MM.1S (cell line): Measurements from ENCODE around the gene IFI30.

ENCODE experiments used
- DNase-seq: peaks from one replicate; pipeline ENCODE4 v3.0.0-alpha.2; 2015
- H2AFZ ChIP-seq: fragments of 300-600 bp; sonication (generic); 2 replicates; pipeline ENCODE4 v1.6.0; 2016; ENCODE audit warnings: antibody characterized with exemption, low read length
- H3F3A ChIP-seq: fragments of 300-600 bp; sonication (generic); 2 replicates; pipeline ENCODE4 v1.6.1; 2016; ENCODE audit warnings: mild to moderate bottlenecking, antibody characterized with exemption, low read length, moderate library complexity, mixed read lengths; ENCODE audit not compliant: insufficient read depth
- H3K27ac ChIP-seq: fragments of 300-600 bp; sonication (generic); 2 replicates; pipeline ENCODE4 v1.5.1; 2016; ENCODE audit warnings: mild to moderate bottlenecking, low read length
- H3K27me3 ChIP-seq: fragments of 300-600 bp; sonication (generic); replicated peaks from 2 replicates; pipeline ENCODE4 v1.6.0; 2016; ENCODE audit warnings: low read length; ENCODE audit not compliant: insufficient read depth
- H3K36me3 ChIP-seq: fragments of 300-600 bp; sonication (generic); replicated peaks from 2 replicates; pipeline ENCODE4 v1.6.1; 2016; ENCODE audit warnings: mild to moderate bottlenecking, low read length, mixed read lengths; ENCODE audit not compliant: insufficient read depth
- H3K4me1 ChIP-seq: fragments of 300-600 bp; sonication (generic); 2 replicates; pipeline ENCODE4 v1.6.1; 2016; ENCODE audit warnings: low read length, mixed read lengths
- H3K4me2 ChIP-seq: fragments of 300-600 bp; sonication (generic); 2 replicates; pipeline ENCODE4 v1.6.0; 2016; ENCODE audit warnings: low read depth, low read length
- H3K4me3 ChIP-seq: fragments of 300-600 bp; sonication (generic); 2 replicates; pipeline ENCODE4 v1.5.1; 2016; ENCODE audit warnings: low read length, mixed read lengths
- H3K79me2 ChIP-seq: fragments of 300-600 bp; sonication (generic); 2 replicates; pipeline ENCODE4 v1.6.1; 2016; ENCODE audit warnings: mixed run types, low read length, mixed read lengths
- H3K9ac ChIP-seq: fragments of 300-600 bp; sonication (generic); 2 replicates; pipeline ENCODE4 v1.6.1; 2016; ENCODE audit warnings: low read length, mixed read lengths
- H3K9me2 ChIP-seq: fragments of 300-600 bp; sonication (generic); replicated peaks from 2 replicates; pipeline ENCODE4 v1.6.1; 2016; ENCODE audit warnings: mild to moderate bottlenecking, low read length, mixed read lengths; ENCODE audit not compliant: insufficient read depth
- H3K9me3 ChIP-seq: fragments of 300-600 bp; sonication (generic); replicated peaks from 2 replicates; pipeline ENCODE4 v1.6.1; 2016; ENCODE audit warnings: mild to moderate bottlenecking, low read length, mixed read lengths; ENCODE audit not compliant: insufficient read depth
- H4K20me1 ChIP-seq: fragments of 300-600 bp; sonication (generic); 2 replicates; pipeline ENCODE4 v1.6.1; 2016; ENCODE audit warnings: mild to moderate bottlenecking, low read length, moderate library complexity, mixed read lengths; ENCODE audit not compliant: insufficient read depth
- EZH2 ChIP-seq: fragments of 300-600 bp; sonication (generic); optimal IDR thresholded peaks from 2 replicates; pipeline ENCODE3; 2017; ENCODE audit warnings: low read depth, mild to moderate bottlenecking, antibody characterized with exemption, low read length, mixed read lengths
- EZH2phosphoT487 ChIP-seq: fragments of 300-600 bp; sonication (generic); IDR thresholded peaks from 2 replicates; pipeline ENCODE4 v1.6.1; 2018; ENCODE audit warnings: antibody characterized with exemption, low read length
- TF ChIP-seq, protein P1 (sequence below): fragments of 300-600 bp; sonication (generic); IDR thresholded peaks from 2 replicates; pipeline ENCODE4 v1.5.1; 2016; ENCODE audit warnings: antibody characterized with exemption, low read length, mixed read lengths

IFI30 gene

DNA sequence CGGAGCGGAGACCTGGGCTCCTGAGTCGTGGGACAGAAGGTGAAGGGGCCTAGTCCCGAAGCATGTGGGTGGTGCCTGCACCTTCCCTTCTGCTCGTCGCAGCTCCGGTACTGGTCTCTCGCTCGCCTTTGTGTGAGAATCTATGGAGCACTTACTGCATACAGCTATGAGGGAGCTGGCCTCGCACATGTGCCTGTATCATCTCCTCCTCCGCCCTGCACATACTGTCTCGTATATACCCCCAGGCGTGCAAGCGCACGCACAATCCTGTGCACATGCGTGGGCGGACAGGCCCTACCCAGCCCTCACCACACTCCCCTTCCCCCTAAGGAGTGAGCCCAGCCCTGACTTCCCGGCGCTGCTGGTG lies 12.0 kb upstream of the IFI30 start:
- H3K9ac ChIP-seq = no peak overlapping the region
- H3K4me3 ChIP-seq = peak overlapping the region; percentile 40; the same call in 1 of the 2 replicates
- H2AFZ ChIP-seq = 0 out of 2 replicates have a peak overlapping the region, but pooled peaks have one; percentile 61
- H3K27ac ChIP-seq = no peak overlapping the region
- H3F3A ChIP-seq = peaks cover 5% of the 10 kb centered on the region; the same call in 1 of the 2 replicates
- no peak for DNase-seq
- TF ChIP-seq, protein P1, sequence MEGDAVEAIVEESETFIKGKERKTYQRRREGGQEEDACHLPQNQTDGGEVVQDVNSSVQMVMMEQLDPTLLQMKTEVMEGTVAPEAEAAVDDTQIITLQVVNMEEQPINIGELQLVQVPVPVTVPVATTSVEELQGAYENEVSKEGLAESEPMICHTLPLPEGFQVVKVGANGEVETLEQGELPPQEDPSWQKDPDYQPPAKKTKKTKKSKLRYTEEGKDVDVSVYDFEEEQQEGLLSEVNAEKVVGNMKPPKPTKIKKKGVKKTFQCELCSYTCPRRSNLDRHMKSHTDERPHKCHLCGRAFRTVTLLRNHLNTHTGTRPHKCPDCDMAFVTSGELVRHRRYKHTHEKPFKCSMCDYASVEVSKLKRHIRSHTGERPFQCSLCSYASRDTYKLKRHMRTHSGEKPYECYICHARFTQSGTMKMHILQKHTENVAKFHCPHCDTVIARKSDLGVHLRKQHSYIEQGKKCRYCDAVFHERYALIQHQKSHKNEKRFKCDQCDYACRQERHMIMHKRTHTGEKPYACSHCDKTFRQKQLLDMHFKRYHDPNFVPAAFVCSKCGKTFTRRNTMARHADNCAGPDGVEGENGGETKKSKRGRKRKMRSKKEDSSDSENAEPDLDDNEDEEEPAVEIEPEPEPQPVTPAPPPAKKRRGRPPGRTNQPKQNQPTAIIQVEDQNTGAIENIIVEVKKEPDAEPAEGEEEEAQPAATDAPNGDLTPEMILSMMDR = no peak
- TF ChIP-seq EZH2 = no peak
- TF ChIP-seq EZH2phosphoT487 = no peak
- no peaks in the 10 kb centered on the region for H3K9me3 ChIP-seq
- no peaks in the 10 kb centered on the region for H3K27me3 ChIP-seq
- peak overlapping the region; percentile 69; the same call in 1 of the 2 replicates for H3K4me2 ChIP-seq
- peaks cover 4% of the 10 kb centered on the region for H3K4me1 ChIP-seq
- no peaks in the 10 kb centered on the region for H4K20me1 ChIP-seq
- no peaks in the 10 kb centered on the region for H3K36me3 ChIP-seq
- H3K9me2 ChIP-seq = no peaks in the 10 kb centered on the region
- no peaks in the 10 kb centered on the region for H3K79me2 ChIP-seq

DNA sequence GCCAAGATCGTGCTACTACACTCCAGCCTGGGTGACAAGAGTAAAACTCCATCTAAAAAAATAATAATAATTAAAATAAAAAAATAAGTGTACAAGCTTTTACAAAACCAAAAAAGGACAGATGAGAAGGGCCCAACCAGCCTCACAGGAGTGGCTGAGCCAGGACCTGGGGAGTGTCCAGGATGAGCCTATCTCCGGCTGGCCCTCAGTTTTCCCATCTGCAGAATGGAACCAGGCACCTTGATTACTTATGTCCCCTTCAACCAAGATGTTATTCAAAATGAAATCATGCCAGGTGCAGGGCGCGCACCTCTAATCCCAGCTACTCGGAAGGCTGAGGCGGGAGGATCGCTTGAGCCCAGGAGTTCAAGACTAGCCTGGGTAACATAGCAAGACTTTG lies 9.5 kb upstream of the IFI30 start:
- Histone ChIP-seq H3K27ac (no peak overlapping the region), H3K27me3 (no peaks in the 10 kb centered on the region), H3K9me3 (no peaks in the 10 kb centered on the region), H3K4me2 (no peak overlapping the region), H3K36me3 (no peaks in the 10 kb centered on the region), H3K4me1 (peaks cover 4% of the 10 kb centered on the region), H2AFZ (no peak overlapping the region), H3K79me2 (no peaks in the 10 kb centered on the region), H4K20me1 (no peaks in the 10 kb centered on the region), H3K9me2 (no peaks in the 10 kb centered on the region), H3K9ac (no peak overlapping the region), H3F3A (peaks cover 5% of the 10 kb centered on the region; the same call in 1 of the 2 replicates), H3K4me3 (no peak overlapping the region)
- no peak for DNase-seq
- TF ChIP-seq EZH2 = no peak
- TF ChIP-seq EZH2phosphoT487 = no peak
- TF ChIP-seq, protein P1 = no peak

DNA sequence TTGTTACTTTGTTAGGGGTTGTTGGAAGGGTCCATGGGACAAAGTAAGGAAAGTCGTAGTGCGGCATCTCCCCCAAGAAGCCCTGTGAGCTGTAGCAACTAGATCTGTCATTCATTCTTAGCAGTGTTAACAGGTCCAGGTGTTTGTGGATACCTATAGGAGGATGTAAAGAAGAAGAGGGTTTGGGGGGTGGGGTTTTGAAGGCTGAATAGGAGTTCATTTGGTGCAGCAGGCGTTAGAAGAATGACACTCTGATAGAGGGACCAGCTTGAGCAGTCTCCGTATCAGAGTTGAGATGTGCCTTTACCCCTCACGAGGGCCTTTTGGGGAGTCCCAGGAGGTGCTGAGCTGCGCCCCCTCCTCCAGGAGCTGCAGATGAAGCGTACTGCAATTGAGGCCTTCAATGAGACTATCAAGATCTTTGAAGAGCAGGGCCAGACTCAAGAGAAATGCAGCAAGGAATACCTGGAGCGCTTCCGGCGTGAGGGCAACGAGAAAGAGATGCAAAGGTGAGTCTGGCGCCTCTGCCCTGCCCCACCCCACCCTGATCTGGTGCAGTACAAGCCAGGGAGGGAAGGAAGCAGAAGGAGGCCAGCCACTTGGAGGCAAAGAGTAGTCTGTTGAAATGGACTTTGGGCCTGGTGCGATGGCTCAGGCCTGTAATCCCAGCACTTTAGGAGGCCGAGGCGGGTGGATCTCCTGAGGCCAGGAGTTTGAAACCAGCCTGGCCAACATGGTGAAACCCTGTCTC lies 7.6 kb upstream of the IFI30 start:
- H3K36me3 ChIP-seq = no peaks in the 10 kb centered on the region
- no peak overlapping the region for H2AFZ ChIP-seq
- TF ChIP-seq, protein P1 = no peak
- no peak for TF ChIP-seq EZH2
- TF ChIP-seq EZH2phosphoT487 = no peak

More for the DNA sequence above, 7.6 kb upstream of the IFI30 start:
- Histone ChIP-seq H3K4me1 (peaks cover 4% of the 10 kb centered on the region), H3F3A (no peaks in the 10 kb centered on the region), H3K79me2 (no peaks in the 10 kb centered on the region), H3K27ac (no peak overlapping the region), H3K9ac (no peak overlapping the region), H3K9me3 (no peaks in the 10 kb centered on the region), H3K4me3 (no peak overlapping the region), H3K9me2 (no peaks in the 10 kb centered on the region), H3K4me2 (no peak overlapping the region), H3K27me3 (no peaks in the 10 kb centered on the region), H4K20me1 (no peaks in the 10 kb centered on the region)
- no peak for DNase-seq
